Natural killer cell (primary cell): ENCODE measurements around the gene KIF5C. TPM values are rescaled to one million over a fixed set of nuclear protein-coding genes. Genes with fewer than 3 reads are reported as not detected.

ENCODE experiments used
- ATAC-seq, 3 donors: fragments of 150-1000 bp in 2 of 3; fragments of 200-7000 bp in 1 of 3; cut with Tn5 transposase; 1 replicate in 1 of 3; 2 replicates in 2 of 3; pipeline ENCODE4 v1.10.0; 2021; ENCODE audit warnings: mild to moderate bottlenecking in 2 of 3, moderate library complexity in 2 of 3
- DNase-seq, 2 donors: peaks; one replicate each; pipeline versions ENCODE4 v3.0.0 to v3.0.0-alpha.2; 2013 to 2021; ENCODE audit warnings: mixed read lengths in 1 of 2
- H3K27ac ChIP-seq: one replicate; pipeline ENCODE4 v1.5.1; 2013; ENCODE audit warnings: mild to moderate bottlenecking, low read length
- H3K27me3 ChIP-seq: one replicate; pipeline ENCODE4 v1.6.1; 2013; ENCODE audit warnings: low read length; ENCODE audit not compliant: control insufficient read depth, insufficient read depth
- H3K36me3 ChIP-seq: one replicate; pipeline ENCODE4 v1.6.1; 2013; ENCODE audit warnings: low read length; ENCODE audit not compliant: control insufficient read depth, insufficient read depth
- H3K4me1 ChIP-seq: one replicate; pipeline ENCODE4 v1.6.1; 2013; ENCODE audit warnings: low read length; ENCODE audit not compliant: control insufficient read depth, insufficient read depth
- H3K4me3 ChIP-seq: one replicate; pipeline ENCODE4 v1.5.1; 2013; ENCODE audit warnings: low read length
- H3K9me3 ChIP-seq: one replicate; pipeline ENCODE4 v1.6.1; 2013; ENCODE audit warnings: low read length; ENCODE audit not compliant: control insufficient read depth, insufficient read depth
- H3K27ac Mint-ChIP-seq, 2 donors: one replicate each; pipeline ENCODE4 v1.8.0; 2022; ENCODE audit warnings: mild to moderate bottlenecking in 2 of 2, mixed read lengths in 2 of 2, moderate library complexity in 1 of 2
- H3K27me3 Mint-ChIP-seq, 2 donors: one replicate each; pipeline ENCODE4 v1.8.0; 2022; ENCODE audit warnings: low read depth in 2 of 2, mixed read lengths in 2 of 2
- H3K36me3 Mint-ChIP-seq: one replicate; pipeline ENCODE4 v1.8.0; 2022; ENCODE audit warnings: mixed read lengths
- H3K4me1 Mint-ChIP-seq, 2 donors: one replicate each; pipeline ENCODE4 v1.8.0; 2022; ENCODE audit warnings: mixed read lengths in 2 of 2
- H3K4me3 Mint-ChIP-seq: one replicate; pipeline ENCODE4 v1.8.0; 2022; ENCODE audit warnings: mild to moderate bottlenecking, moderate library complexity, mixed read lengths
- H3K9me3 Mint-ChIP-seq, 2 donors: one replicate each; pipeline ENCODE4 v1.8.0; 2022; ENCODE audit warnings: mixed read lengths in 2 of 2
- WGBS: methylation state at CpG from one replicate; pipeline ENCODE4 v1.1.7; 2013; ENCODE audit warnings: missing lambda C conversion rate; ENCODE audit not compliant: insufficient coverage; 5-methylcytosine and 5-hydroxymethylcytosine counted together
- intact Hi-C: fragments of 100-400 bp; cut with micrococcal nuclease; formaldehyde crosslinking; loops from one replicate; pipeline ENCODE4 v1.14.2; 2022
- total RNA-seq, 4 donors: library from RNA; stranded (reverse); fragments of 120-200 nt in 1 of 4; gene quantifications; one replicate each; pipeline versions ENCODE4 v1.2.3 to v1.2.4, GENCODE V29; 2013 to 2022
- TF ChIP-seq, protein P1 (sequence below): fragments of 200-600 bp; IDR thresholded peaks from one replicate; pipeline ENCODE4 v1.8.0; 2022; ENCODE audit warnings: antibody characterized with exemption

The KIF5C gene
- total RNA-seq, result 1 to 10 TPM in 2 of 3 donors, under 1 TPM in 1; 0.42 to 2.7 (median 1.8) TPM
- 5.9 TPM for total RNA-seq (2013)

DNA sequence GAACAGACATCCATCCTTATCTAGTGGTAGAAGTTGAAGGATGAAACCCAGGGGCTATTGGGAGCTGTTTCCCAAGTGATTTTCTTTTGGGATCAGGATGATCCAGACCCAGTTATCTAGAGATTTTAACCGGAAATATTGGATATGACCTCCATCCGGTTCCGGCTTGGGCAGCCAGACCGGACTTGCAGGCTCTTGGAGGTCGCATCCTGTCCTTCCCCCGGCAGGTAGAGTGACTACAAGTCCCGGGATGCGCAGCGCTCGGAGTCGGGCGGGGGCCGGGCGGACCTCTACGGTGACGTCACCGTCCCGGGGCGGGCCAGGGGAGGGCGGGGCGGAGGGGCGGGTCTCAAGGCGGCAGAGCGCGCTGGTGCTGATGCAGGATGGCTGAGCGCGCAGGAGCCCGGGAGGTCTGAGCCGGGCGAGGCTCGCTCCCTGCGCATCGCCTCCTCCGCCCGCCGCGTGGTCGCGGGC is at the start of gene KIF5C:
Gene KIF5C (plus strand): TSS at position 360 of the 474 bp plus-strand sequence. CDS start 391 bp downstream, outside the sequence.
- H3K36me3 Mint-ChIP-seq, result peaks cover 3% of the 10 kb centered on the region
- H3K4me1 Mint-ChIP-seq, result peaks cover 3 to 13% of the 10 kb centered on the region in 2 donors
- TF ChIP-seq, protein P1, sequence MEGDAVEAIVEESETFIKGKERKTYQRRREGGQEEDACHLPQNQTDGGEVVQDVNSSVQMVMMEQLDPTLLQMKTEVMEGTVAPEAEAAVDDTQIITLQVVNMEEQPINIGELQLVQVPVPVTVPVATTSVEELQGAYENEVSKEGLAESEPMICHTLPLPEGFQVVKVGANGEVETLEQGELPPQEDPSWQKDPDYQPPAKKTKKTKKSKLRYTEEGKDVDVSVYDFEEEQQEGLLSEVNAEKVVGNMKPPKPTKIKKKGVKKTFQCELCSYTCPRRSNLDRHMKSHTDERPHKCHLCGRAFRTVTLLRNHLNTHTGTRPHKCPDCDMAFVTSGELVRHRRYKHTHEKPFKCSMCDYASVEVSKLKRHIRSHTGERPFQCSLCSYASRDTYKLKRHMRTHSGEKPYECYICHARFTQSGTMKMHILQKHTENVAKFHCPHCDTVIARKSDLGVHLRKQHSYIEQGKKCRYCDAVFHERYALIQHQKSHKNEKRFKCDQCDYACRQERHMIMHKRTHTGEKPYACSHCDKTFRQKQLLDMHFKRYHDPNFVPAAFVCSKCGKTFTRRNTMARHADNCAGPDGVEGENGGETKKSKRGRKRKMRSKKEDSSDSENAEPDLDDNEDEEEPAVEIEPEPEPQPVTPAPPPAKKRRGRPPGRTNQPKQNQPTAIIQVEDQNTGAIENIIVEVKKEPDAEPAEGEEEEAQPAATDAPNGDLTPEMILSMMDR, result no peak
- H3K27ac ChIP-seq, result no peak within 1 kb of the TSS
- no peak within 1 kb of the TSS for H3K27ac Mint-ChIP-seq
- 1% methylated on average over 39 of the region's 39 CpGs for WGBS
- intact Hi-C loops, result no loop called here
- H3K27me3 ChIP-seq, result peaks cover 25% of the 10 kb centered on the region
- DNase-seq, result peak in 1 of 2 donors; percentile 92
- H3K27me3 Mint-ChIP-seq, result peaks cover 53 to 55% of the 10 kb centered on the region in 2 donors
- peaks cover 22% of the 10 kb centered on the region for H3K4me1 ChIP-seq
- peaks cover under 1% of the 10 kb centered on the region for H3K9me3 ChIP-seq
- H3K4me3 Mint-ChIP-seq, result peak within 1 kb of the TSS; percentile 54
- peak within 1 kb of the TSS; percentile 26 for H3K4me3 ChIP-seq
- peak; percentile 83 to 87 (median 86) for ATAC-seq
- H3K36me3 ChIP-seq, result no peaks in the 10 kb centered on the region
- no peaks in the 10 kb centered on the region for H3K9me3 Mint-ChIP-seq

DNA sequence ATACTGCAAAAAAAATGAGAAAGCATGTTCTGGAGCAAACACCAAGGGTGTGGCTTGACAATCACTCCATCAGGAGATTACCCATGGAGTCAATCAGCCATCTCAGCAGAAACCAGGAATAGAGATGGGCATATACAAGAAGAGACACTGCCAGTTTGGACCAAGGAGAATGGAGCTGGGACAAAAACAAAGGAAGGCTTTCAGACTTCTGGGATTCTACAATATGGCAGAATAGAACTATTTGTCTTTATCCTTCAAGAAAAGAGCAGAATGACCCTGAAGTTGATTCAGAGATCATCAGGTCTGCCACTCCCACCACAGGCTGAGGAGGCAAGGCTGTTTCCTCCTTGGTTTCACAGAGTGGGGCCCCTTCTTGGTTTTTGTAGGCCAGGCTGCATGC is 48.2 kb upstream of the KIF5C start:
- intact Hi-C loops, result no loop called here
- no peak overlapping the region for H3K4me3 ChIP-seq
- no peaks in the 10 kb centered on the region for H3K4me1 ChIP-seq
- no peaks in the 10 kb centered on the region for H3K36me3 ChIP-seq
- DNase-seq (no peak), ATAC-seq (no peak)
- TF ChIP-seq, protein P1, result no peak
- H3K27me3 Mint-ChIP-seq, result peaks cover 8 to 36% of the 10 kb centered on the region in 2 donors
- no peaks in the 10 kb centered on the region for H3K27me3 ChIP-seq
- no peaks in the 10 kb centered on the region for H3K36me3 Mint-ChIP-seq
- no peaks in the 10 kb centered on the region for H3K4me1 Mint-ChIP-seq
- H3K9me3 ChIP-seq, result no peaks in the 10 kb centered on the region
- H3K9me3 Mint-ChIP-seq, result no peaks in the 10 kb centered on the region
- H3K4me3 Mint-ChIP-seq, result no peak overlapping the region
- no peak overlapping the region for H3K27ac Mint-ChIP-seq
- no peak overlapping the region for H3K27ac ChIP-seq

DNA sequence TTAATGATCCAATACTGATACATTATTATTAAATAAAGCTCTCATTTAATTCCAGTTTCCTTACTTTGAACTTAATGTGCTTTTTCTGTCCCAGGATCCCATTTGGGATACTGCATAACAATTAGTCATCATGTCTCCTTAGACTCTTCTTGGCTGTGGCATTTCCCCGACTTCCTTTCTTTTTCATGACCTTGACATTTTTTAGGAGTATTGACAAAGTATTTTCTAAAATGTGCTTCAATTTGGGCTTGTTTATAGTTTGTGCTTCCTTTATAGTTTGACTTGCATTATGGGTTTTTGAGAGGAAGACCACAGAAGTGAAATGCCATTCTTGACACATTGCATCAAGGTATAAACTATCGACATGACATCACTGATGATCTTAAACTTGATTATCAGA is 46.1 kb upstream of the KIF5C start:
- 90% methylated on average over 2 of the region's 2 CpGs for WGBS
- no peak overlapping the region for H3K27ac ChIP-seq
- H3K27me3 ChIP-seq, result no peaks in the 10 kb centered on the region
- no peaks in the 10 kb centered on the region for H3K9me3 Mint-ChIP-seq
- no peak overlapping the region for H3K27ac Mint-ChIP-seq
- H3K4me3 ChIP-seq, result no peak overlapping the region
- no peaks in the 10 kb centered on the region for H3K36me3 ChIP-seq
- TF ChIP-seq, protein P1, result no peak
- ATAC-seq, result no peak
- H3K4me3 Mint-ChIP-seq, result no peak overlapping the region
- H3K4me1 ChIP-seq, result no peaks in the 10 kb centered on the region
- intact Hi-C loops, result no loop called here
- peaks cover 10 to 36% of the 10 kb centered on the region in 2 donors for H3K27me3 Mint-ChIP-seq
- no peaks in the 10 kb centered on the region for H3K36me3 Mint-ChIP-seq
- DNase-seq, result no peak
- H3K4me1 Mint-ChIP-seq, result no peaks in the 10 kb centered on the region
- H3K9me3 ChIP-seq, result no peaks in the 10 kb centered on the region

DNA sequence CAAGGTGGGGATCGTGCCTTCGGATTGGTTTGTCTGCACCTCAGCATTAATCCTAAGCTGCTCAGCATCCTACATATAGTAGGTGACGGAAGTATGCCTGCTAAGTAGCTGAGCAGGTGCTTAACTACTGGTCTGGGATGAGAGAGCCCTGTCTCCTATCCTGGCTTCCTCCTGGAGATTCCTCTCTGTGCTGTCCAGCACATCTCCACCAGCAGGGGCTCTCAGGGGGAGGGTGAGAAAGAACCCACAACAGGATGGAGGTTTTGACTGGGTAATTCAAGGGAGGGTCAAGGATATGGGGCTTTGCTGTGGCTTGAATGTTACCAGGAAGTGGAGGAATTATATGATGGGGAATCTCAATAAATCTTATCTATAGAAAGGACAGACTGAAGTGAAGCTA is 45.4 kb upstream of the KIF5C start:
- WGBS, result 84% methylated on average over 3 of the region's 3 CpGs
- Mint-ChIP-seq H3K27ac (no peak overlapping the region), H3K27me3 (peaks cover 12 to 38% of the 10 kb centered on the region in 2 donors), H3K9me3 (no peaks in the 10 kb centered on the region), H3K36me3 (no peaks in the 10 kb centered on the region), H3K4me3 (no peak overlapping the region), H3K4me1 (no peaks in the 10 kb centered on the region)
- H3K27me3 ChIP-seq, result no peaks in the 10 kb centered on the region
- H3K36me3 ChIP-seq, result no peaks in the 10 kb centered on the region
- intact Hi-C loops, result no loop called here
- DNase-seq (no peak), ATAC-seq (no peak)
- no peak overlapping the region for H3K27ac ChIP-seq
- H3K9me3 ChIP-seq, result no peaks in the 10 kb centered on the region
- TF ChIP-seq, protein P1, result no peak
- H3K4me1 ChIP-seq, result no peaks in the 10 kb centered on the region
- no peak overlapping the region for H3K4me3 ChIP-seq
